ENCODE results near the gene RFLNA. TPM values are rescaled to one million over a fixed set of nuclear protein-coding genes. Genes with fewer than 3 reads are reported as not detected.

The RFLNA gene
- total and polyA plus RNA-seq, 2 of the 4 experiments (the other 2 are of a cell fraction): not detected

- Histone ChIP-seq H3K14ac (replicated peaks; ENCODE audit: low read depth, low read length) (no peak overlapping the region), H3K27ac (ENCODE audit: insufficient read depth, low read length) (no peak overlapping the region), H3K36me3 (ENCODE audit: control insufficient read depth, insufficient read depth, low read length) (no peaks in the 10 kb centered on the region), H3K18ac (ENCODE audit: low read depth, low read length) (no peak overlapping the region), H3K4me2 (ENCODE audit: low read depth, low read length) (no peak overlapping the region), H3K79me1 (ENCODE audit: low read depth in 1 of 2, low read length in 2 of 2) (no peaks in the 10 kb centered on the region), H2BK20ac (ENCODE audit: low read depth, low read length) (no peak overlapping the region), H3K9ac (ENCODE audit: low read depth, low read length) (no peak overlapping the region), H2BK120ac (ENCODE audit: low read depth, low read length) (no peak overlapping the region), H3K23ac (ENCODE audit: low read depth, low read length) (no peak overlapping the region), H3K56ac (ENCODE audit: extremely low read depth, insufficient read depth, low read length) (no peak overlapping the region), H3K9me3 (ENCODE audit: control insufficient read depth, insufficient read depth, low read length) (peaks cover 4% of the 10 kb centered on the region), H3K27me3 (ENCODE audit: control insufficient read depth, insufficient read depth, low read length) (peaks cover 46% of the 10 kb centered on the region), H2AK9ac (replicated peaks; ENCODE audit: low read depth, low read length, poor library complexity) (peak overlapping the region; percentile 55), H3K4me3 (ENCODE audit: insufficient read depth, low read depth, low read length) (no peak overlapping the region), H4K8ac (ENCODE audit: low read depth in 2 of 2, low read length in 2 of 2) (no peak overlapping the region), H2AK5ac (ENCODE audit: low read depth, low read length) (no peak overlapping the region), H3K9me1 (ENCODE audit: insufficient read depth, low read length) (no peaks in the 10 kb centered on the region), H3K4ac (ENCODE audit: low read depth, low read length) (no peak overlapping the region), H2BK5ac (ENCODE audit: low read depth, low read length, poor library complexity, severe bottlenecking) (no peak overlapping the region), H2BK15ac (ENCODE audit: low read depth, low read length) (no peak overlapping the region), H2AFZ (replicated peaks; ENCODE audit: low read length, poor library complexity) (no peak overlapping the region), H4K5ac (ENCODE audit: low read depth, low read length) (no peak overlapping the region), H3K4me1 (ENCODE audit: control insufficient read depth, insufficient read depth, low read length) (no peaks in the 10 kb centered on the region), H4K91ac (ENCODE audit: insufficient read depth, low read depth, low read length) (no peak overlapping the region), H4K20me1 (ENCODE audit: insufficient read depth, low read length) (no peaks in the 10 kb centered on the region)
- ChIA-PET CTCF (no interaction called here), POLR2A (ENCODE audit: unreplicated experiment) (no interaction called here)
- no TSS peak for BruUV-seq (replicated peaks)
- DNase-seq (no peak), ATAC-seq (ENCODE audit: low read depth) (no peak)
- in situ Hi-C loops (cut with MboI; ENCODE audit: low sequenced_read_pairs): no loop called here
- no peak for TF ChIP-seq MXI1 (IDR thresholded peaks at IDR 0.05; ENCODE audit: borderline replicate concordance, low read depth, low read length)
- TF ChIP-seq MAFK (IDR thresholded peaks at IDR 0.05; ENCODE audit: low read depth, low read length): no peak
- TF ChIP-seq NFE2L2 (IDR thresholded peaks at IDR 0.05; ENCODE audit: low read depth, low read length): no peak
- TF ChIP-seq MAZ (IDR thresholded peaks at IDR 0.05; ENCODE audit: borderline replicate concordance, low read depth, low read length): no peak
- WGBS, 2 experiments (ENCODE audit: extremely low coverage in 2 of 2, insufficient read length in 1 of 2): 57% methylated on average over 7 of the region's 27 CpGs; no CpG with 5 or more reads in 1 of the 2 experiments
- dilution Hi-C loops (cut with HindIII; ENCODE audit: low sequenced_read_pairs, unreplicated experiment): no loop called here
- intact Hi-C loops (cut with micrococcal nuclease): no loop called here
Measured at GRCh38 chr12:124302807-124303578, 8.1 kb downstream of the RFLNA start.

Data from IMR-90 (cell line).